Thymus (tissue), 11 donors: Measurements from ENCODE around the gene TRPM5. TPM values are rescaled to one million over a fixed set of nuclear protein-coding genes. Genes with fewer than 3 reads are reported as not detected.
"Not testable (repeated sequence)": the region's sequence is repeated elsewhere in the genome, so short reads cannot be mapped to it uniquely, and the experiment has no call there.

Experiments
- DNase-seq, 9 donors: peaks; one replicate each; pipeline ENCODE4 v3.0.0-alpha.2; 2013; ENCODE audit warnings: low spot score in 9 of 9, low read depth in 6 of 9, missing footprints in 1 of 9
- H3K27ac ChIP-seq, 2 donors: one replicate each; pipeline ENCODE4 v1.5.1; 2013; ENCODE audit warnings: control low read depth in 1 of 2, low read depth in 1 of 2, low read length in 1 of 2, mild to moderate bottlenecking in 1 of 2, moderate library complexity in 1 of 2
- H3K27me3 ChIP-seq, 2 donors: one replicate each; pipeline ENCODE4 v1.5.1; 2013; ENCODE audit warnings: low read length in 1 of 2; ENCODE audit not compliant: control insufficient read depth in 2 of 2, insufficient read depth in 1 of 2
- H3K36me3 ChIP-seq, 2 donors: one replicate each; pipeline ENCODE4 v1.5.1; 2013; ENCODE audit warnings: low read length in 1 of 2, mild to moderate bottlenecking in 1 of 2, moderate library complexity in 1 of 2; ENCODE audit not compliant: control insufficient read depth in 2 of 2, insufficient read depth in 2 of 2
- H3K4me1 ChIP-seq, 2 donors: one replicate each; pipeline ENCODE4 v1.5.1; 2013; ENCODE audit warnings: low read length in 2 of 2; ENCODE audit not compliant: control insufficient read depth in 2 of 2, insufficient read depth in 2 of 2
- H3K4me3 ChIP-seq, 2 donors: one replicate each; pipeline ENCODE4 v1.5.1; 2013; ENCODE audit warnings: low read length in 2 of 2, control low read depth in 1 of 2, mild to moderate bottlenecking in 1 of 2
- H3K9me3 ChIP-seq, 2 donors: one replicate each; pipeline ENCODE4 v1.5.1; 2013; ENCODE audit warnings: low read length in 1 of 2, mild to moderate bottlenecking in 1 of 2; ENCODE audit not compliant: control insufficient read depth in 2 of 2, insufficient read depth in 1 of 2
- WGBS: extraction: QIAGEN DNeasy Blood & Tissue Kit; methylation state at CpG from one replicate; pipeline ENCODE4 v1.1.7; 2013; 5-methylcytosine and 5-hydroxymethylcytosine counted together
- polyA plus RNA-seq: library from polyadenylated mRNA; stranded (reverse); fragments of 200-250 nt; gene quantifications from one replicate; pipeline ENCODE4 v1.2.3, GENCODE V29; 2013
- total RNA-seq: library from RNA; stranded (reverse); fragments of 120-200 nt; gene quantifications from one replicate; pipeline ENCODE4 v1.2.4, GENCODE V29; 2013
- donor health status: healthy.

Gene TRPM5
- total and polyA plus RNA-seq, 2 donors: 0.09 to 0.55 TPM

- 62% methylated on average over 6 of the region's 6 CpGs for WGBS
- not testable (repeated sequence) for H3K4me3 ChIP-seq, H3K27ac ChIP-seq
Observed at GRCh38 chr11:2480067-2480873, 36.0 kb upstream of the TRPM5 start.

GRCh38 chr11:2477936-2478335 is 33.6 kb upstream of the TRPM5 start:
- peaks cover 0 to 8% of the 10 kb centered on the region in 2 donors for H3K9me3 ChIP-seq
- H3K27ac ChIP-seq: no peak overlapping the region
- no peaks in the 10 kb centered on the region for H3K36me3 ChIP-seq
- H3K4me3 ChIP-seq: no peak overlapping the region
- WGBS: 95% methylated on average over 8 of the region's 8 CpGs
- H3K27me3 ChIP-seq: peaks cover 0 to 6% of the 10 kb centered on the region in 2 donors
- no peak for DNase-seq
- H3K4me1 ChIP-seq: no peaks in the 10 kb centered on the region

More at GRCh38 chr11:2480067-2480873, 36.0 kb upstream of the TRPM5 start:
- H3K4me1 ChIP-seq, DNase-seq, H3K9me3 ChIP-seq, H3K36me3 ChIP-seq, H3K27me3 ChIP-seq: not testable (repeated sequence)

- Histone ChIP-seq H3K36me3 (no peaks in the 10 kb centered on the region), H3K4me1 (no peaks in the 10 kb centered on the region), H3K27me3 (peaks cover 0 to 4% of the 10 kb centered on the region in 2 donors), H3K9me3 (peaks cover 0 to 8% of the 10 kb centered on the region in 2 donors), H3K27ac (no peak overlapping the region), H3K4me3 (no peak overlapping the region)
- WGBS: 96% methylated on average over 3 of the region's 3 CpGs
- DNase-seq: no peak
Observed at GRCh38 chr11:2477254-2477653, 32.9 kb upstream of the TRPM5 start.

GRCh38 chr11:2475136-2475918 is 31.0 kb upstream of the TRPM5 start:
- WGBS: 57% methylated on average over 17 of the region's 17 CpGs
- no peak overlapping the region for H3K4me3 ChIP-seq
- no peaks in the 10 kb centered on the region for H3K4me1 ChIP-seq
- peaks cover 0 to 8% of the 10 kb centered on the region in 2 donors for H3K9me3 ChIP-seq
- no peak overlapping the region for H3K27ac ChIP-seq
- no peaks in the 10 kb centered on the region for H3K36me3 ChIP-seq
- DNase-seq: no peak
- peaks cover 0 to 4% of the 10 kb centered on the region in 2 donors for H3K27me3 ChIP-seq

GRCh38 chr11:2474059-2474901 is 30.0 kb upstream of the TRPM5 start:
- H3K27me3 ChIP-seq: peaks cover 0 to 4% of the 10 kb centered on the region in 2 donors
- H3K36me3 ChIP-seq: no peaks in the 10 kb centered on the region
- WGBS: 92% methylated on average over 19 of the region's 19 CpGs
- H3K9me3 ChIP-seq: peaks cover 0 to 5% of the 10 kb centered on the region in 2 donors
- H3K27ac ChIP-seq: no peak overlapping the region
- no peak for DNase-seq
- H3K4me3 ChIP-seq: no peak overlapping the region
- no peaks in the 10 kb centered on the region for H3K4me1 ChIP-seq

- DNase-seq: no peak
- no peaks in the 10 kb centered on the region for H3K9me3 ChIP-seq
- no peaks in the 10 kb centered on the region for H3K4me1 ChIP-seq
- H3K27me3 ChIP-seq: peaks cover 0 to 4% of the 10 kb centered on the region in 2 donors
- H3K36me3 ChIP-seq: no peaks in the 10 kb centered on the region
- no peak overlapping the region for H3K4me3 ChIP-seq
- WGBS: 95% methylated on average over 27 of the region's 27 CpGs
- no peak overlapping the region for H3K27ac ChIP-seq
Observed at GRCh38 chr11:2473361-2474058, 29.2 kb upstream of the TRPM5 start.

- no peak for DNase-seq
- Histone ChIP-seq H3K27me3 (peaks cover 0 to 5% of the 10 kb centered on the region in 2 donors), H3K9me3 (no peaks in the 10 kb centered on the region), H3K27ac (no peak overlapping the region), H3K4me3 (no peak overlapping the region), H3K4me1 (peaks cover 1 to 5% of the 10 kb centered on the region in 2 donors), H3K36me3 (no peaks in the 10 kb centered on the region)
- WGBS: 87% methylated on average over 8 of the region's 8 CpGs
Observed at GRCh38 chr11:2472428-2473186, 28.3 kb upstream of the TRPM5 start.

GRCh38 chr11:2471804-2472096 is 27.4 kb upstream of the TRPM5 start:
- Histone ChIP-seq H3K27ac (no peak overlapping the region), H3K4me3 (no peak overlapping the region), H3K36me3 (no peaks in the 10 kb centered on the region), H3K27me3 (peaks cover 0 to 6% of the 10 kb centered on the region in 2 donors), H3K9me3 (no peaks in the 10 kb centered on the region), H3K4me1 (peaks cover 10 to 14% of the 10 kb centered on the region in 2 donors)
- WGBS: 89% methylated on average over 6 of the region's 6 CpGs
- no peak for DNase-seq
